ENCODE data around the gene FAM171A1.

DNA sequence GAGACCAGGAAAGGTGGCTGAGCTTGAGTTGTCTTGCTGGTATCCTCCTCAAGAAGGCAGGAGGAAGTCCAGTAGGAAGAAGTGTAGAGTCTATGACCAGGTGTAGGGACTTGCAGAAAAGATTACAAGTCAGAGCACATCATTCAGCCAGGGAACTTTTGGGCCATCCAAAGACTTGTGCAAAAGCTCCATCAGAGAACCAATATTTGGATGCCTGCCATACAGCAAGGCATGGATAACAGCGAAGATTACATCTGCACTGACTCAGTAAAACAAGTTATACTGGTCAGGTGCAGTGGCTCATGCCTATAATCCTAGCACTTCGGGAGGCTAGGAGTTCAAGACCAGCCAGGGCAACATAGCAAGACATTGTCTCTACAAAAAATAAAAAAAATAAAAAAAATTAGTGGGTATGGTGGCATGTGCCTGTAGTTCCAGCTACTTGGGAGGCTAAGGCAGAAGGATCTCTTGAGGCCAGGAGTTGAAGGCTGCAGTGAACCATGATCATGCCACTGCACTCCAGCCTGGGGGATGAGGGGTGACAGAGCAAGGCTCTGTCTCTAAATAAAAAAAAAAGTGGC lies 189.4 kb downstream of the FAM171A1 start:
- TF ChIP-seq, protein P1, sequence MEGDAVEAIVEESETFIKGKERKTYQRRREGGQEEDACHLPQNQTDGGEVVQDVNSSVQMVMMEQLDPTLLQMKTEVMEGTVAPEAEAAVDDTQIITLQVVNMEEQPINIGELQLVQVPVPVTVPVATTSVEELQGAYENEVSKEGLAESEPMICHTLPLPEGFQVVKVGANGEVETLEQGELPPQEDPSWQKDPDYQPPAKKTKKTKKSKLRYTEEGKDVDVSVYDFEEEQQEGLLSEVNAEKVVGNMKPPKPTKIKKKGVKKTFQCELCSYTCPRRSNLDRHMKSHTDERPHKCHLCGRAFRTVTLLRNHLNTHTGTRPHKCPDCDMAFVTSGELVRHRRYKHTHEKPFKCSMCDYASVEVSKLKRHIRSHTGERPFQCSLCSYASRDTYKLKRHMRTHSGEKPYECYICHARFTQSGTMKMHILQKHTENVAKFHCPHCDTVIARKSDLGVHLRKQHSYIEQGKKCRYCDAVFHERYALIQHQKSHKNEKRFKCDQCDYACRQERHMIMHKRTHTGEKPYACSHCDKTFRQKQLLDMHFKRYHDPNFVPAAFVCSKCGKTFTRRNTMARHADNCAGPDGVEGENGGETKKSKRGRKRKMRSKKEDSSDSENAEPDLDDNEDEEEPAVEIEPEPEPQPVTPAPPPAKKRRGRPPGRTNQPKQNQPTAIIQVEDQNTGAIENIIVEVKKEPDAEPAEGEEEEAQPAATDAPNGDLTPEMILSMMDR (IDR thresholded peaks at IDR 0.05): no peak
- no peak for TF ChIP-seq POLR2A (IDR thresholded peaks at IDR 0.05)
